LoVo (cell line): ENCODE data around the gene GCNT3.

Experiments
- DNase-seq: peaks from one replicate; pipeline ENCODE4 v3.0.0-alpha.2; 2016; ENCODE audit warnings: low spot score

Gene GCNT3

GRCh38 chr15:59611276-59612260 is at the start of gene GCNT3:
Gene GCNT3 (plus strand): TSS chr15:59611783. CDS start chr15:59618239, 6,456 bp downstream.
- peak; percentile 90 for DNase-seq

GRCh38 chr15:59562448-59563186 is 49.0 kb upstream of the GCNT3 start:
- DNase-seq: peak; percentile 67

- DNase-seq: no peak
Observed at GRCh38 chr15:59565299-59565698, 46.3 kb upstream of the GCNT3 start.

GRCh38 chr15:59567324-59567723 is 44.3 kb upstream of the GCNT3 start:
- peak; percentile 91 for DNase-seq

- DNase-seq: no peak
Observed at GRCh38 chr15:59569477-59569876, 42.1 kb upstream of the GCNT3 start.

- peak; percentile 98 for DNase-seq
Observed at GRCh38 chr15:59570315-59570714, 41.3 kb upstream of the GCNT3 start.

- no peak for DNase-seq
Observed at GRCh38 chr15:59571606-59572005, 40.0 kb upstream of the GCNT3 start.

GRCh38 chr15:59583088-59583487 is 28.5 kb upstream of the GCNT3 start:
- no peak for DNase-seq

GRCh38 chr15:59587085-59587826 is 24.3 kb upstream of the GCNT3 start:
- peak; percentile 98 for DNase-seq

GRCh38 chr15:59590027-59590426 is 21.6 kb upstream of the GCNT3 start:
- DNase-seq: no peak

- DNase-seq: peak; percentile 49
Observed at GRCh38 chr15:59591356-59591755, 20.2 kb upstream of the GCNT3 start.

GRCh38 chr15:59594493-59594942 is 17.1 kb upstream of the GCNT3 start:
- DNase-seq: peak; percentile 88

- DNase-seq: no peak
Observed at GRCh38 chr15:59594991-59595390, 16.6 kb upstream of the GCNT3 start.

- peak; percentile 90 for DNase-seq
Observed at GRCh38 chr15:59595434-59595915, 16.1 kb upstream of the GCNT3 start.

GRCh38 chr15:59596640-59597039 is 14.9 kb upstream of the GCNT3 start:
- DNase-seq: no peak

- no peak for DNase-seq
Observed at GRCh38 chr15:59598461-59598860, 13.1 kb upstream of the GCNT3 start.

- DNase-seq: no peak
Observed at GRCh38 chr15:59605994-59606393, 5.6 kb upstream of the GCNT3 start.

- no peak for DNase-seq
Observed at GRCh38 chr15:59609730-59610712, 1.6 kb upstream of the GCNT3 start.

GRCh38 chr15:59614153-59614552 is 2.6 kb downstream of the GCNT3 start:
- no peak for DNase-seq

GRCh38 chr15:59615661-59616060 is 4.1 kb downstream of the GCNT3 start:
- DNase-seq: no peak

- DNase-seq: no peak
Observed at GRCh38 chr15:59616379-59616778, 4.8 kb downstream of the GCNT3 start.
